Epithelial cell of esophagus (primary cell): ENCODE measurements around the gene CDH13.
A peak's percentile ranks its signal among the peaks of the same experiment; 100 is the strongest.

Experiments used
- DNase-seq: peaks from one replicate; pipeline ENCODE4 v3.0.0; 2010; ENCODE audit warnings: low read depth
- H3K4me3 ChIP-seq: 2 replicates; pipeline ENCODE4 v1.5.1; 2011; ENCODE audit warnings: mild to moderate bottlenecking, low read length, control low read depth
- CTCF ChIP-seq: IDR thresholded peaks from 2 replicates; pipeline ENCODE4 v1.5.1; 2011; ENCODE audit warnings: low read depth, mild to moderate bottlenecking, low read length, control low read depth, inconsistent platforms; ENCODE audit not compliant: insufficient read depth; ENCODE audit errors: missing control alignments

The CDH13 gene

GRCh38 chr16:82758406-82758805 is 131.6 kb downstream of the CDH13 start:
- TF ChIP-seq CTCF, result no peak
- H3K4me3 ChIP-seq, result no peak overlapping the region
- no peak for DNase-seq

GRCh38 chr16:82758904-82759303 is 132.1 kb downstream of the CDH13 start:
- no peak overlapping the region for H3K4me3 ChIP-seq

GRCh38 chr16:82761236-82761635 is 134.5 kb downstream of the CDH13 start:
- H3K4me3 ChIP-seq, result no peak overlapping the region
- TF ChIP-seq CTCF, result no peak
- DNase-seq, result peak; percentile 79

More at GRCh38 chr16:82758904-82759303, 132.1 kb downstream of the CDH13 start:
- TF ChIP-seq CTCF, result no peak
- DNase-seq, result no peak

- H3K4me3 ChIP-seq, result no peak overlapping the region
- no peak for DNase-seq
- TF ChIP-seq CTCF, result no peak
These were observed 135.1 kb downstream of the CDH13 start for GRCh38 chr16:82761858-82762257.

- H3K4me3 ChIP-seq, result no peak overlapping the region
- DNase-seq, result no peak
- TF ChIP-seq CTCF, result no peak
These were observed 136.6 kb downstream of the CDH13 start for GRCh38 chr16:82763371-82763770.

- no peak for DNase-seq
- no peak overlapping the region for H3K4me3 ChIP-seq
These were observed 140.4 kb downstream of the CDH13 start for GRCh38 chr16:82767198-82767597.

GRCh38 chr16:82767808-82768207 is 141.0 kb downstream of the CDH13 start:
- no peak overlapping the region for H3K4me3 ChIP-seq
- TF ChIP-seq CTCF, result no peak
- no peak for DNase-seq

More at GRCh38 chr16:82767198-82767597, 140.4 kb downstream of the CDH13 start:
- no peak for TF ChIP-seq CTCF
